GM18519 (cell line): Measurements from ENCODE around the gene PRPF6.
"Not testable (repeated sequence)": the region's sequence is repeated elsewhere in the genome, so short reads cannot be mapped to it uniquely, and the experiment has no call there.

ENCODE experiments used
- ATAC-seq: cut with Tn5 transposase; IDR thresholded peaks from one replicate; pipeline ENCODE4 v1.9.1; 2021; ENCODE audit warnings: mild to moderate bottlenecking, moderate library complexity; ENCODE audit not compliant: unreplicated experiment, low FRiP score

The PRPF6 gene

GRCh38 chr20:64006902-64007301 is 26.0 kb downstream of the PRPF6 start:
- no peak for ATAC-seq

GRCh38 chr20:64009811-64010387 is 29.0 kb downstream of the PRPF6 start:
- no peak for ATAC-seq

GRCh38 chr20:64010711-64011237 is 29.8 kb downstream of the PRPF6 start:
- ATAC-seq = no peak

- no peak for ATAC-seq
Observed at GRCh38 chr20:64011366-64011779, 30.4 kb downstream of the PRPF6 start.

GRCh38 chr20:64012385-64013154 is 31.6 kb downstream of the PRPF6 start:
- not testable (repeated sequence) for ATAC-seq

- no peak for ATAC-seq
Observed at GRCh38 chr20:64015635-64016034, 34.7 kb downstream of the PRPF6 start.

- no peak for ATAC-seq
Observed at GRCh38 chr20:64021124-64021975, 40.4 kb downstream of the PRPF6 start.

- ATAC-seq = no peak
Observed at GRCh38 chr20:64022671-64023360, 41.9 kb downstream of the PRPF6 start.

- ATAC-seq = no peak
Observed at GRCh38 chr20:64023361-64024140, 42.6 kb downstream of the PRPF6 start.

GRCh38 chr20:64024141-64024990 is 43.4 kb downstream of the PRPF6 start:
- ATAC-seq = no peak

- ATAC-seq = no peak
Observed at GRCh38 chr20:64025101-64025825, 44.3 kb downstream of the PRPF6 start.

GRCh38 chr20:64025826-64026412 is 45.0 kb downstream of the PRPF6 start:
- no peak for ATAC-seq

- no peak for ATAC-seq
Observed at GRCh38 chr20:64027981-64028685, 47.2 kb downstream of the PRPF6 start.

GRCh38 chr20:64029293-64030117 is 48.6 kb downstream of the PRPF6 start:
- no peak for ATAC-seq

GRCh38 chr20:64030371-64031134 is 49.6 kb downstream of the PRPF6 start:
- no peak for ATAC-seq
